Bronchial smooth muscle cell (primary cell): ENCODE measurements around the gene PTGR1. TPM values are rescaled to one million over a fixed set of nuclear protein-coding genes. Genes with fewer than 3 reads are reported as not detected.

Source experiments
- total RNA-seq: library from RNA; depleted of rRNA; stranded (reverse); fragments of >200 nt; gene quantifications from 2 replicates; pipeline ENCODE4 v1.2.1, GENCODE V29; 2014

PTGR1 gene
- total RNA-seq, result 63.9 and 93.3 TPM in 2 replicates

DNA sequence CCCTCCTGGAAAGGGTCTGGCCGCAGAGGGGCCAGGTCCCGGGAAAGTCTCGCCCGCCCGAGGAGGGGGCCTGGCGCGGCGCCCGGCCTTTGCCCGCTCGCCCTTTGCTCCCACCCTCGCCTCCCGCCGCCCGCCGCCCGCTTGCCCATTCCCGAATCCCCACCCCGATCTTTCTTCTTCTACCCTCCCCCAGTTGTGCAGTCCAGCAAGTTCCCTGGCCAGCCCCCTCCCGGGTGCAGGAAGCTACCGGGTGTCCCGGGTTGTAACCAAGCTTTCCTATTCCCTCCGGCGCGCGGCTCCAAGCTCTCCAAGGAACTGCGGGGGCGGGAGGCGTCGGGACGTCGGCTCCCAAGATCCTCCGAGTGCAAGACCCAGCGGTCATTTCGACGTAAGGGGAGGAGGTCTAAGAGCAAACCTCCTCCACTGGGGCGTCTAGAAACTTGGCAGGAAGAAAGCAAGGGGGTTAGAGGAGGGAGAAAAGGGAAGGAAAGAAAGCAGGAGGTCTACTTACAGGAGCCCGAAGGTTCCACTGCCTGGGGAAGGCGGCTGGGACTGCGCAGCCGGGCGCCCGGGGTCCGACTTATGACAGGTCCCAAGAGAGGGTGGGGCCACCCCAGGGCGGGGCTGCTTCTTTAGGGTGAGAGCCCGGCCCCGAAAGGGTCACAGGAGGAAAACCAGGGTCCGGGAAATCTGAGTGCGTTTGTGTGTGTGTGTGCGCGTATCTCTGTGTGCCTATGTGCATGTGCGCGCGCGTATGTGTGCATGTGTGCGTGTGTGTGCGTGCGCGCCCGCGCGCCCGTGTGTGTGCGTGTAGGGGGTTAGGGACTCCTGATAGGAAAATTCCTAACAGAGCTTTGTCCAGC lies at the start of gene PTGR1:
TSS of gene PTGR1 (minus strand) at position 556 of the 863 bp plus-strand sequence. CDS start 2,225 bp downstream, outside the sequence.

DNA sequence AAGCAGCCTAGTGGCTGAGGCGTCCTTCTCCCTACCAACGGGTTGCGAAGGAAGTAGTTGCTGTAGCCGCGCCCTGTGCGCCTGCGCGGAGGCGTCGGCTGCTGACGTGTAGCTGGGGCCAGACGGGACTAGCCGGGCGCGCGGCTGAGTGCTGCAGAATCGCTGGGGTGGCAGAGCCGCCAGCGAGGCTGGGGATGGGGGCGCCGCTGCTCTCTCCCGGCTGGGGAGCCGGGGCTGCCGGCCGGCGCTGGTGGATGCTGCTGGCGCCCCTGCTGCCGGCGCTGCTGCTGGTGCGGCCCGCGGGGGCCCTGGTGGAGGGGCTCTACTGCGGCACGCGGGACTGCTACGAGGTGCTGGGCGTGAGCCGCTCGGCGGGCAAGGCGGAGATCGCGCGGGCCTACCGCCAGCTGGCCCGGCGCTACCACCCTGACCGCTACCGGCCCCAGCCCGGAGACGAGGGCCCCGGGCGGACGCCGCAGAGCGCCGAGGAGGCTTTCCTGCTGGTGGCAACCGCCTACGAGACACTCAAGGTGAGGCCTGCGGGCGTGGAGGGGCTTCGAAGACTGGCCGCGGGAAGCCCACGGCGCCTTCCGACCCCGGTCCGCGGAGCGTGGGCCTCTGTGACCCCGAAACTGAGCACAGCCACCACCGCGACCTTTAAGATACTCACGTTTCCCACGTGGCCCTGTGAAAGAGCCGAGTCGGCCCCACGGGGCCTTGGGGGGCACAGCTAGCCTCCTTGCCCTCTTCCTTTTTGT lies 31.9 kb upstream of the PTGR1 start, which contains the start of gene DNAJC25:
TSS of gene DNAJC25 (plus strand) at position 121 of the 758 bp plus-strand sequence. CDS start at position 195, 74 bp downstream.

DNA sequence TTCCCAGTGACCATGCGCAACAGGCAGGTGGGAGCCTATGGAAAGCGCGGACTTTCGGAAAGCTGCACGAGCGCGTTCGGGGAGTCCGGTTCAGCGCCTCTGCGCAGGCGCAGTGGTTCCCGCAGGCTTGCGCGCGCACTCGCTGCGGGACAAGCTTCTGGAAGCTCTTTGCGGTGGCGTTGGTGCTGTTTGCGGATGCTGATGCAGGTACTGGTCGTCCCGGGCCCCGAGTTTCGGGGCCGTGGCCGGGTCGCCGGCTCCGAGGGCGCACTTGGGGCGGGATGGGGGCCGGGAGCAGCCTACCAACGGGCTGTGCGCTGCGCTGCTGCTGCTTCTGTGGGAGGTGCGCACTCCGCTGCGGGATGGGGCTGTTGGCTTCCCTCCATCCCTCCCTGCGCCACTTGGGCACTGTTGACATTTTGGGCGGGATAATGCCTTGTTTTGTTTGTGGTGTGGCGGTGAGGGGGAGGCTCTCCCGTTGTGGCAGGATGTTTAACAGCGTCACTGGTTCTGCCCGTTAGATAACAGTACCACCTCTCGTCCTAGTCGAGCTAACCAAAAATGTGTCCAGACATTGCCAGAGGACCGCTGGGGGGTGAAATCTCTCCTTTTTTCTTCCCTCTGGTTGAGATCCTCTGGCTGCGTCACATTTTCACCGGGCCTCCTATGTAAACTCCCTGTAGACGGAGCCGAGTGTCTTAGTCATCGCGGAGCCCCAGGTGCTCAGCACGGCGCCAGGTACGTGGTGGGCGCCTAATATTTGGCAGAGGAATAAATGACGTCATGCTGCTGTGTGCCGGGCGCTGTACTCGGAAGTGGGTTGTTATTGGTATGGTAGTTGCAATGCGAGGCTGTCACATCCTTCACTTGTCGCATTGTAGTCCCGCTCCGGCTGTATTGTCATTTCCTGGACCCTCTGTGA lies 74.1 kb downstream of the PTGR1 start, which contains the start of gene ZNF483:
TSS of gene ZNF483 (plus strand) at position 124 of the 922 bp plus-strand sequence. CDS start 2,217 bp downstream, outside the sequence.

Other genes with a start within 250 kb of the PTGR1 start
- gene ECPAS, start 115.3 kb downstream of the PTGR1 start, total RNA-seq, result 96.8 and 106 TPM in 2 replicates
- gene ZNF483, start 74.5 kb downstream of the PTGR1 start, total RNA-seq, result 1.9 and 2.2 TPM in 2 replicates
- 3.8 and 6.6 TPM in 2 replicates for gene DNAJC25, start 31.7 kb upstream of the PTGR1 start, total RNA-seq
- gene GNG10, start 62.0 kb upstream of the PTGR1 start, total RNA-seq, result 20.3 and 64.8 TPM in 2 replicates
- under 0.01 TPM in 1 of 2 replicates, not detected in the other for gene SHOC1, start 195.3 kb upstream of the PTGR1 start, total RNA-seq